ENCODE data around the gene MGAT1.

MGAT1 gene

GRCh38 chr5:180808461-180809000 lies 5.9 kb upstream of the MGAT1 start:
- Mint-ChIP-seq H3K4me3 (peak overlapping the region; percentile 75), H3K9me3 (no peaks in the 10 kb centered on the region), H3K27ac (ENCODE audit: low read depth) (peak overlapping the region; percentile 95), H3K27me3 (no peaks in the 10 kb centered on the region), H3K36me3 (ENCODE audit: insufficient read depth) (peaks cover 25% of the 10 kb centered on the region), H3K4me1 (peaks cover 69% of the 10 kb centered on the region)
- no peak for ATAC-seq (replicated peaks; ENCODE audit: extremely low read depth, poor library complexity, severe bottlenecking)
- DNase-seq (ENCODE audit: low spot score in 2 of 2): no peak

DNA sequence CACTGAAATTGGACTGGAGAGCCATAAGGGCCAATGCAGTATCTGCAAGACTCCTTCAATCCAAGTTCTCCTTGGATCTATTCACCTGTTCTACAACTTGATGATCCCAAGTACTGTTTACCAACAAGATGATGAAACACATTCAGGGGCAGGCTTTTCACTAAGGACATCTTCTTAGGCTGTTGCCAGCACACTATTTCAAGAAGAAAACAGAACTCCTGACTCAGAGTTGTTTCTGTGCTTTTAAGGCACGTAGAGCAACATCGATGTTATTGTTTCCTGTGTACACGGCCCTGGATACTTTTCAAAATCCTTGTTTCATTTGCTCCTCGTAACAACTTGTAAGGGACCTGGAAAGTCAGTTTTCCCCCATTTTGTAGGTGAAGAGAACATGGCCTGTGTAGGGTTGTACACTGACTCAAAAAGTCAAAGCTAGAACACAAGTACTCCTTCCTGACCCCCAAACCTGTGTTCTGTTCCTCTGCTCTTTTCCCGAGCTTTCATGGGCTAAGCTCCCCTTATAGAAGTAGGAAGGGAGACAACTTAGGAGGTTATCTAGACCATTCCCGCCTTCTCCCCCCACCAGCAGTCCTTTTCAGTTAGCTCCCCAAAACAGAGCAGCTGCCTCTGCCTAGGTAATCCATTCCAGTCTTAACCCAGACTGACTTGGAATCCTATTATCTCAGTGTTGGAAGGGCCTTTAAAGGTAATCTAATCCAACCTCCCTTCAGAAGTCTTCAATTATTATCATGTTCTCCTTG lies 5.2 kb upstream of the MGAT1 start:
- no peaks in the 10 kb centered on the region for H3K9me3 Mint-ChIP-seq
- H3K4me3 Mint-ChIP-seq: peak overlapping the region; percentile 75
- ATAC-seq (replicated peaks; ENCODE audit: extremely low read depth, poor library complexity, severe bottlenecking) (no peak), DNase-seq (ENCODE audit: low spot score in 2 of 2) (no peak)
- no peaks in the 10 kb centered on the region for H3K27me3 Mint-ChIP-seq
- H3K4me1 Mint-ChIP-seq: peaks cover 69% of the 10 kb centered on the region
- H3K27ac Mint-ChIP-seq (ENCODE audit: low read depth): peak overlapping the region; percentile 92
- H3K36me3 Mint-ChIP-seq (ENCODE audit: insufficient read depth): peaks cover 27% of the 10 kb centered on the region

- ATAC-seq (replicated peaks; ENCODE audit: extremely low read depth, poor library complexity, severe bottlenecking) (no peak), DNase-seq (ENCODE audit: low spot score in 2 of 2) (no peak)
- H3K4me3 Mint-ChIP-seq: peak overlapping the region; percentile 75
- peaks cover 70% of the 10 kb centered on the region for H3K4me1 Mint-ChIP-seq
- no peaks in the 10 kb centered on the region for H3K9me3 Mint-ChIP-seq
- H3K27ac Mint-ChIP-seq (ENCODE audit: low read depth): peak overlapping the region; percentile 92
- H3K27me3 Mint-ChIP-seq: no peaks in the 10 kb centered on the region
- peaks cover 26% of the 10 kb centered on the region for H3K36me3 Mint-ChIP-seq (ENCODE audit: insufficient read depth)
Measured at GRCh38 chr5:180807046-180807445, 4.4 kb upstream of the MGAT1 start.

- Mint-ChIP-seq H3K4me1 (peaks cover 70% of the 10 kb centered on the region), H3K4me3 (peak overlapping the region; percentile 75), H3K27ac (ENCODE audit: low read depth) (peak overlapping the region; percentile 92), H3K9me3 (no peaks in the 10 kb centered on the region), H3K27me3 (no peaks in the 10 kb centered on the region), H3K36me3 (ENCODE audit: insufficient read depth) (peaks cover 23% of the 10 kb centered on the region)
- DNase-seq (ENCODE audit: low spot score in 2 of 2) (no peak), ATAC-seq (replicated peaks; ENCODE audit: extremely low read depth, poor library complexity, severe bottlenecking) (no peak)
Measured at GRCh38 chr5:180806351-180807011, 3.9 kb upstream of the MGAT1 start.

GRCh38 chr5:180804129-180804618 lies 1.6 kb upstream of the MGAT1 start:
- peaks cover 81% of the 10 kb centered on the region for H3K4me1 Mint-ChIP-seq
- ATAC-seq (replicated peaks; ENCODE audit: extremely low read depth, poor library complexity, severe bottlenecking) (peak; percentile 25), DNase-seq (ENCODE audit: low spot score in 2 of 2) (peak in 1 of 2 donors; percentile 31)
- peak overlapping the region; percentile 92 for H3K27ac Mint-ChIP-seq (ENCODE audit: low read depth)
- no peaks in the 10 kb centered on the region for H3K27me3 Mint-ChIP-seq
- peak overlapping the region; percentile 75 for H3K4me3 Mint-ChIP-seq
- no peaks in the 10 kb centered on the region for H3K9me3 Mint-ChIP-seq
- H3K36me3 Mint-ChIP-seq (ENCODE audit: insufficient read depth): peaks cover 20% of the 10 kb centered on the region

DNA sequence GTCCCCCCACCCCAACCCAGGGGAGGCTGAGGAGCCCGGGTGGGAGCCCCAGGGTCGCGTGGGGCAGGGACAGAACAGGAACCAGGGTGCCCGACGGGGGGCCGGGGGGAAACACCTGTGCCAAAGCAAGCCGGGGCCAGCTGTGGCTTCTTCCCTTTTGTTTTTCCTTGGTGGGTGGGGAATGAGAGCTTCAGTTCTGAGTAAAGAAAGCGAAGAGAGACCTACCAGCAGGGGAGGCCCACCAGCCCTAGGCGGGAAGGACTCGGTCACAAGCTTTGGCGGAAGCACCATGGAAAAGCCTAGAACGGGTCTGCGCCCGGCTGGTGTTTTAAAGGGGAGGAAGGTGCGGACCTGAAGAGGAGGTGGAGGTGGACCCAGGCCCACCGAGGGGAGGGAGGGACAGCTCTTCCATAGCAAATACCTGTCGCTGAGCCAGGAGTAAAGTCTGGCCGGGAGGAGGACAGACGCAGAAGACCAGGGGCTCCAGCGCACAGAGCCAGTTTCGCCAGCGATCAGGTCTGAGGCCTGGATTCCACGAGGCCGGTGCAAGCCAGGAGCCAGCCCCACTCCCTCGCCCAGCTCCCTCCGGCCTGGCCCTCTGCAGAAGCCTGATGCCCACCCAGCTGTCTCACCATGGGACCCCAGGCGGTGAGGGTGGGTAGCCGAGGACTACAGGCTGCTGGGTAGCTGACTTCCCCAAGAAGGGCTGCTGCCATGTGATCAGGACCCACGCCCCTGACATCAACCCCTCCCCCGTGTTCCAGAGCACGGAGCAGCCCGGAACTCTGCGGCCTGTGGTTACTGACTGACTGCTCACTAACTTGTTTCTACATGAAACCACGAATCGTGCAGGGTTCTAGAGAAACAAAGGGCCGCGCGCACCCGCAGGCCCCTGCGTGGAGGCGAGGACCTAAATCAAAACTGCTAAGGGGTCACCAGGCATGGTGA lies 849 bp upstream of the MGAT1 start:
- peak; percentile 68 to 79 for DNase-seq (ENCODE audit: low spot score in 2 of 2)
- H3K4me1 Mint-ChIP-seq: peaks cover 81% of the 10 kb centered on the region
- H3K9me3 Mint-ChIP-seq: no peaks in the 10 kb centered on the region
- ATAC-seq (replicated peaks; ENCODE audit: extremely low read depth, poor library complexity, severe bottlenecking): peak; percentile 74
- peak overlapping the region; percentile 75 for H3K4me3 Mint-ChIP-seq
- peaks cover 20% of the 10 kb centered on the region for H3K36me3 Mint-ChIP-seq (ENCODE audit: insufficient read depth)
- H3K27me3 Mint-ChIP-seq: no peaks in the 10 kb centered on the region
- H3K27ac Mint-ChIP-seq (ENCODE audit: low read depth): peak overlapping the region; percentile 92

- H3K27me3 Mint-ChIP-seq: no peaks in the 10 kb centered on the region
- ATAC-seq (replicated peaks; ENCODE audit: extremely low read depth, poor library complexity, severe bottlenecking): no peak
- no peak for DNase-seq (ENCODE audit: low spot score in 2 of 2)
- H3K36me3 Mint-ChIP-seq (ENCODE audit: insufficient read depth): peaks cover 25% of the 10 kb centered on the region
- peak overlapping the region; percentile 75 for H3K4me3 Mint-ChIP-seq
- H3K27ac Mint-ChIP-seq (ENCODE audit: low read depth): peak overlapping the region; percentile 82
- H3K9me3 Mint-ChIP-seq: no peaks in the 10 kb centered on the region
- H3K4me1 Mint-ChIP-seq: peaks cover 75% of the 10 kb centered on the region
Measured at GRCh38 chr5:180801596-180802324, 846 bp downstream of the MGAT1 start.

GRCh38 chr5:180799902-180800801 lies 2.5 kb downstream of the MGAT1 start:
- H3K9me3 Mint-ChIP-seq: no peaks in the 10 kb centered on the region
- ATAC-seq (replicated peaks; ENCODE audit: extremely low read depth, poor library complexity, severe bottlenecking) (no peak), DNase-seq (ENCODE audit: low spot score in 2 of 2) (no peak)

GRCh38 chr5:180799194-180799593 lies 3.4 kb downstream of the MGAT1 start:
- ATAC-seq (replicated peaks; ENCODE audit: extremely low read depth, poor library complexity, severe bottlenecking) (no peak), DNase-seq (ENCODE audit: low spot score in 2 of 2) (no peak)
- Mint-ChIP-seq H3K36me3 (ENCODE audit: insufficient read depth) (peaks cover 38% of the 10 kb centered on the region), H3K4me3 (peak overlapping the region; percentile 75), H3K27ac (ENCODE audit: low read depth) (peak overlapping the region; percentile 77), H3K4me1 (peaks cover 75% of the 10 kb centered on the region), H3K9me3 (no peaks in the 10 kb centered on the region), H3K27me3 (no peaks in the 10 kb centered on the region)

More at GRCh38 chr5:180799902-180800801, 2.5 kb downstream of the MGAT1 start:
- peak overlapping the region; percentile 77 for H3K27ac Mint-ChIP-seq (ENCODE audit: low read depth)
- peak overlapping the region; percentile 75 for H3K4me3 Mint-ChIP-seq
- H3K36me3 Mint-ChIP-seq (ENCODE audit: insufficient read depth): peaks cover 37% of the 10 kb centered on the region
- H3K4me1 Mint-ChIP-seq: peaks cover 75% of the 10 kb centered on the region
- no peaks in the 10 kb centered on the region for H3K27me3 Mint-ChIP-seq

GRCh38 chr5:180798193-180798592 lies 4.4 kb downstream of the MGAT1 start:
- peaks cover 81% of the 10 kb centered on the region for H3K4me1 Mint-ChIP-seq
- ATAC-seq (replicated peaks; ENCODE audit: extremely low read depth, poor library complexity, severe bottlenecking): no peak
- H3K4me3 Mint-ChIP-seq: peak overlapping the region; percentile 75
- H3K27ac Mint-ChIP-seq (ENCODE audit: low read depth): peak overlapping the region; percentile 77
- H3K36me3 Mint-ChIP-seq (ENCODE audit: insufficient read depth): peaks cover 45% of the 10 kb centered on the region
- DNase-seq (ENCODE audit: low spot score in 2 of 2): no peak
- no peaks in the 10 kb centered on the region for H3K27me3 Mint-ChIP-seq
- no peaks in the 10 kb centered on the region for H3K9me3 Mint-ChIP-seq

Data from central memory CD8-positive, alpha-beta T cell (primary cell).